ENCODE results near the gene COL4A4. TPM values are rescaled to one million over a fixed set of nuclear protein-coding genes. Genes with fewer than 3 reads are reported as not detected.

The COL4A4 gene
- total and polyA plus RNA-seq, 2 donors (not counting 1 experiment from before 2014, with no cell fraction given): 0.17 to 0.76 TPM

DNA sequence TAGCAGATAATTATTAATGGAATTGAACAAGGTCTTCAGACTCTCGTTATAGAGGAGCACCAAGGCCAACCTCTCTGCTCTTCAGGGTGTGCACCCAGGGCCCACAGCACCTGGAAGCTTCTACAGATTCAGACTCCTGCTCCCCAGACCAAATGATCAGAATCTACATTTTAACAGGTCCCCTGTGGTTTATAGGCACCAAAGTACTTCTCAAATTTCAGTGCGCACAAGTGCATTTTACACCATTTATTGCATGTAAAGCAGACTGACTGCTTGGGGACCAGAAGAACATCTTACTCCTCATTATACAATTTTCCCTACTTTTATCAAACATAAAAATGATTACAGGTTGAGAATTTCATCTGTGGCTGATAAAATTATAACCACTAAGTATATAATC lies 163.9 kb downstream of the COL4A4 start:
- Histone ChIP-seq H3K4me2 (ENCODE audit: extremely low read depth, insufficient read depth, low read length) (no peak overlapping the region), H3K9me3 (ENCODE audit: control insufficient read depth, insufficient read depth, low read depth, low read length) (no peaks in the 10 kb centered on the region), H4K20me1 (ENCODE audit: control insufficient read depth, extremely low read depth, insufficient read depth, low read length) (no peaks in the 10 kb centered on the region), H3K79me2 (ENCODE audit: control insufficient read depth, insufficient read depth, low read length) (no peaks in the 10 kb centered on the region), H3K27ac (ENCODE audit: insufficient read depth, low read length) (no peak overlapping the region), H3K4me1 (ENCODE audit: control insufficient read depth, extremely low read depth, insufficient read depth, low read length) (peaks cover 3% of the 10 kb centered on the region), H3K9ac (ENCODE audit: insufficient read depth, low read length) (no peak overlapping the region), H3K4me3 (replicated peaks in 1 of 4; ENCODE audit: control extremely low read depth in 1 of 4, insufficient read depth in 1 of 4, low read depth in 3 of 4, low read length in 4 of 4) (no peak overlapping the region), H2AFZ (ENCODE audit: low read length) (no peak overlapping the region), H3K27me3 (ENCODE audit: control insufficient read depth, insufficient read depth, low read length) (no peaks in the 10 kb centered on the region), H3K36me3 (ENCODE audit: control insufficient read depth, insufficient read depth, low read length) (no peaks in the 10 kb centered on the region)
- TF ChIP-seq CTCF (conservative IDR thresholded peaks at IDR 0.05 in 1 of 2, IDR thresholded peaks at IDR 0.05 in 1 of 2; ENCODE audit: low read depth in 1 of 2, low read length in 2 of 2) (no peak), EZH2 (IDR thresholded peaks at IDR 0.05; ENCODE audit: low read length, missing control alignments) (no peak)
- DNase-seq (ENCODE audit: low read depth in 2 of 2): no peak

GRCh38 chr2:226999661-227000060 lies 164.3 kb downstream of the COL4A4 start:
- Histone ChIP-seq H3K27me3 (ENCODE audit: control insufficient read depth, insufficient read depth, low read length) (no peaks in the 10 kb centered on the region), H3K4me2 (ENCODE audit: extremely low read depth, insufficient read depth, low read length) (no peak overlapping the region), H4K20me1 (ENCODE audit: control insufficient read depth, extremely low read depth, insufficient read depth, low read length) (no peaks in the 10 kb centered on the region), H3K9ac (ENCODE audit: insufficient read depth, low read length) (no peak overlapping the region), H3K9me3 (ENCODE audit: control insufficient read depth, insufficient read depth, low read depth, low read length) (no peaks in the 10 kb centered on the region), H2AFZ (ENCODE audit: low read length) (no peak overlapping the region), H3K36me3 (ENCODE audit: control insufficient read depth, insufficient read depth, low read length) (no peaks in the 10 kb centered on the region), H3K79me2 (ENCODE audit: control insufficient read depth, insufficient read depth, low read length) (no peaks in the 10 kb centered on the region), H3K4me3 (replicated peaks in 1 of 4; ENCODE audit: control extremely low read depth in 1 of 4, insufficient read depth in 1 of 4, low read depth in 3 of 4, low read length in 4 of 4) (no peak overlapping the region), H3K27ac (ENCODE audit: insufficient read depth, low read length) (no peak overlapping the region), H3K4me1 (ENCODE audit: control insufficient read depth, extremely low read depth, insufficient read depth, low read length) (peaks cover 3% of the 10 kb centered on the region)
- TF ChIP-seq EZH2 (IDR thresholded peaks at IDR 0.05; ENCODE audit: low read length, missing control alignments) (no peak), CTCF (conservative IDR thresholded peaks at IDR 0.05 in 1 of 2, IDR thresholded peaks at IDR 0.05 in 1 of 2; ENCODE audit: low read depth in 1 of 2, low read length in 2 of 2) (no peak)
- no peak for DNase-seq (ENCODE audit: low read depth in 2 of 2)

DNA sequence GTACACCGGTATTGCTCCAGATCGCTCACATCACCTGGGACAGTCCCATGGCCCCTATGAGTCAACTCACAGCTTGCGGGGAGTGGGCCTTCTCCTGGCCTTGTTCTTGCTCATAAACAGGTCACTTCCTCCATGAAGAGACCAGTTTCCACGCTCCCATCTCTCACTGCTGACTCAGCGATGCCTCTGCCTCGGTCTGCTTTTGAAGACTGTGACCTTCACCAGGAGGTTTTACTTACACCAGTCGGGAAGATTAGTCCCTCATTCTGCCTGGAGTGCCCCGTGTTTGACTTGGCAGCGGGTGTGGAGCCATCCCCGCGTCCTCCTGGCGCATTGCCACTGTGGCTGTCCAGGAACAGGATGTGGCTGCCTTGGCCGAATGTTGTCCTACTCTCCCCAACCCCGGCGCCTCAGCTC lies 168.4 kb downstream of the COL4A4 start:
- Histone ChIP-seq H3K9me3 (ENCODE audit: control insufficient read depth, insufficient read depth, low read depth, low read length) (no peaks in the 10 kb centered on the region), H3K9ac (ENCODE audit: insufficient read depth, low read length) (no peak overlapping the region), H3K36me3 (ENCODE audit: control insufficient read depth, insufficient read depth, low read length) (no peaks in the 10 kb centered on the region), H3K27me3 (ENCODE audit: control insufficient read depth, insufficient read depth, low read length) (no peaks in the 10 kb centered on the region), H2AFZ (ENCODE audit: low read length) (no peak overlapping the region), H3K79me2 (ENCODE audit: control insufficient read depth, insufficient read depth, low read length) (no peaks in the 10 kb centered on the region), H3K4me1 (ENCODE audit: control insufficient read depth, extremely low read depth, insufficient read depth, low read length) (peaks cover 3% of the 10 kb centered on the region), H3K4me3 (replicated peaks in 1 of 4; ENCODE audit: control extremely low read depth in 1 of 4, insufficient read depth in 1 of 4, low read depth in 3 of 4, low read length in 4 of 4) (no peak overlapping the region), H4K20me1 (ENCODE audit: control insufficient read depth, extremely low read depth, insufficient read depth, low read length) (no peaks in the 10 kb centered on the region), H3K4me2 (ENCODE audit: extremely low read depth, insufficient read depth, low read length) (peak overlapping the region; percentile 23), H3K27ac (ENCODE audit: insufficient read depth, low read length) (no peak overlapping the region)
- peak; percentile 65 to 94 for DNase-seq (ENCODE audit: low read depth in 2 of 2)
- TF ChIP-seq EZH2 (IDR thresholded peaks at IDR 0.05; ENCODE audit: low read length, missing control alignments): no peak
- TF ChIP-seq CTCF (conservative IDR thresholded peaks at IDR 0.05 in 1 of 2, IDR thresholded peaks at IDR 0.05 in 1 of 2; ENCODE audit: low read depth in 1 of 2, low read length in 2 of 2): no peak
